Measurements from ENCODE around the gene LRMDA.

Gene LRMDA

DNA sequence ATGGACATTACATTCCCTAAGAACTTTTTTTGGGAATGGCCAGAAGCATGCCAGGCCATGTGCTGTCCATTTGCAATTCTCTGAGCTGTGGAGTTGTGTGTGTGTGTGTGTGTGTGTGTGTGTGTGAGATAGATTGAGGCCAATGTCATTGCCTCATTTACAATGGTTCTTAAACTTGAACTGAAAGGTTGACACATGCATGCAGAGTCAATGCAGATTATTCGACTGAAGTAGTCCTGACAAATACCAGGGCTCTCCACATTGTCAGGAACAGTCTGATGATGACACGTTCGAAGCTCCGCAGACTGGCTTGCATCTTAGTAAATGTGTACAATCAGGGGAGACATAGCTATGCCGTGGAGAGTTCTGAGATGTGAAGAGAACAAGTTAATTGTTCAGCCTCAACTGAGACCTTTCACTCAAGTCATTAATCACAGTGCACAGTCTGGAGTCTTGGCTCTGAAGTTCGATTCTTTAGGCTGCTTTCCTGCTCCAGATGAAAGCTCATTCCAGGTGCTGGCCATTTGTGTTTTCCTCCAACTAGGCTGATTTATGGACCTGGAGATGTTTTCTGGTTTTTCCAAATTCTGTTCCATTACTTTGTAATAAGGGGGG, 921.9 kb downstream of the LRMDA start:
- no peak for DNase-seq (ENCODE audit: extremely low spot score)
- ChIA-PET POLR2A (no interaction called here), CTCF (no interaction called here)
- no peak for TF ChIP-seq CTCF (IDR thresholded peaks at IDR 0.05; ENCODE audit: control extremely low read depth, extremely low read depth, low read depth, missing control alignments)

DNA sequence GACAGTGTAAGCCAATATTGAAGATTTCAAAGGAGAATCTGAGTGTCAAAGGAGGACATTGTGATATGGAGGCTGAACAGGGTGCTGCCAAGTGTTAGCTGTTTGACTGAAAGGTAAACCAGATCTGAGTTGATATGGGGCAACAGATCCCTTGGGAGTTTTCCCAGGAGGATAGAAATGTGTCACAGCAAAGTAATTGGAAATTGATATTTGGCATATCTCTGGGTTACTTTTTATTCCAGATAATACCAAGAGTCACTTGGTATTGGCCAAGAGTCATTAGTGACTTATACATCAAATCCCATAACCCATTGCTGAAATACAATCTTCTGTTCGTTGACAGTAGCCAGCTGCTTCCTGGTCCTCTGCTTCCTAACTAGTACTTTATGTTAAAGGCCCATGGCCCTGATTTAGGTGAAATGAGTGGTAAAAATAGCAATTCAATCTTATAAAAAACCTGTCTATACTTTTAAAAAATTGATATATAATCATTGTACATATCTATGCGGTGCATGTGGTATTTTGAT, 922.9 kb downstream of the LRMDA start:
- no peak for DNase-seq (ENCODE audit: extremely low spot score)
- CTCF ChIA-PET, result no interaction called here
- POLR2A ChIA-PET, result no interaction called here
- TF ChIP-seq CTCF (IDR thresholded peaks at IDR 0.05; ENCODE audit: control extremely low read depth, extremely low read depth, low read depth, missing control alignments), result no peak

GRCh38 chr10:76354921-76355320, 923.5 kb downstream of the LRMDA start:
- no peak for DNase-seq (ENCODE audit: extremely low spot score)
- ChIA-PET POLR2A (no interaction called here), CTCF (no interaction called here)
- TF ChIP-seq CTCF (IDR thresholded peaks at IDR 0.05; ENCODE audit: control extremely low read depth, extremely low read depth, low read depth, missing control alignments), result no peak

GRCh38 chr10:76356557-76356956, 925.1 kb downstream of the LRMDA start:
- DNase-seq (ENCODE audit: extremely low spot score), result no peak
- TF ChIP-seq CTCF (IDR thresholded peaks at IDR 0.05; ENCODE audit: control extremely low read depth, extremely low read depth, low read depth, missing control alignments), result no peak
- CTCF ChIA-PET, result no interaction called here
- POLR2A ChIA-PET, result no interaction called here

DNA sequence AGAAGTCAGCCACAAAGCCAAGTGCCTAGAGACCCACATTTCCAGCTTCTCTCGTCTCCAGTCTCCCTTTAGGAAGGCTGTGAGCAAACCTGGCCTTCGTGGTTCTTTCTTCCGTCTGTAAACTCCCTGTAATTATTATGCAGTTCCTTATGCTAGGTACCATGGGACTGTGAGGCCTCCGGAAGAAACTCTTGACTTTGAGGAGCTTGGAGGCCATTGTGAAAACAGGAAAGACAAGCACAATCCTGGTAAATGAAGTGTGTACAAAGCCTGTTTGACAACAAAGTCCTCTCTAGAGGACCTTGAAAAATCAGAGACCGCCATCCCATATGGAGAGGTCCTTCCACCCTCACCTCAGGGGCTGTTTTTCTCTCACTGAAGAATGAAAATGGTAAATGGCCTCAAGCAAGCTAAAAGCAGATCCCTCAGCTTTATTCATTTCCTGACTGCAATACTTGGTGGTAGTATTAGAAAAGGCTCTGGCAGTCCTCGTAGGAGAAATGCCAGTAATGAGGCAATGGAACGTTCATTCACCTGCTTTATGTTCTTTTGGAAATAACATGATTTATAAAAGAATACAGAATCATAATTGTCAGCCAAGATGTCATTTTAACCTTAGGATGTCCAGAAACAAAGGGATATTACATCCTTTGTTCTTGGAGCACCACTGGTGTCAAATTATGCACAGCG, 926.4 kb downstream of the LRMDA start:
- no peak for DNase-seq (ENCODE audit: extremely low spot score)
- CTCF ChIA-PET, result no interaction called here
- TF ChIP-seq CTCF (IDR thresholded peaks at IDR 0.05; ENCODE audit: control extremely low read depth, extremely low read depth, low read depth, missing control alignments), result no peak
- POLR2A ChIA-PET, result no interaction called here

DNA sequence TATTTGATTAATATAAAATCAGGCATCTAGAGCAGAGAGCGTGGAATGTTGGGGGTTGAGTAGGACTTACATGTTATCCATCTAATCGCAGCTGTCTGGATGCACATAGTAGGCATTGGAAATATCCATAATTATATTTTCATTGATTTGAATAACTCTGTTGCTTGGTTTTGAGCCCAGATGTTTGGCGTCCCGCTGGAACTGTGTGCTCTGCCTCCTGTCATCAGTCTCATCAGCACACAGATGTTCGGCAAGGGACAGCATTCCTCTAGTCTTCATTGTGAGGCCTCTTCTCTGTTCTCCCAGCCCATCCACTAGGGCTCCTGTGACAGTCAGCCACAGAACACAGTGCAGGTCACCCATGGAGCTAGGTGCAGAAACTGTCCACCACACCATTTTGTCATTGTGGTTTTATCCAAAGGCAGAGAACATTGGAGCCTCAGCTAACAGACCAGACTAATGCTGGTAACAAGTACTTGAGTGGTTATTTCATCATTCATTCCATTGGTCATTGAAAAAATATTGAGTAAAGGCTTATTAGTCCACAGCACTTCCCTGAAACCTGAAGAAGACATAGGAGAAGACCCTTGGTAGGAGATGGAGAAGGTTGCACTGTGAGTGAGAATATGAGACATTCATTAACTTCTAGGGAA, 927.4 kb downstream of the LRMDA start:
- ChIA-PET POLR2A (no interaction called here), CTCF (interaction anchor here (1.9 kb wide), 1 partner anchor 7 kb away, joined by 5 read pairs; no protein-coding TSS in a partner anchor)
- no peak for DNase-seq (ENCODE audit: extremely low spot score)
- no peak for TF ChIP-seq CTCF (IDR thresholded peaks at IDR 0.05; ENCODE audit: control extremely low read depth, extremely low read depth, low read depth, missing control alignments)

All from GM10248 (cell line).